ENCODE measurements around the gene SAMD11. TPM values are rescaled to one million over a fixed set of nuclear protein-coding genes. Genes with fewer than 3 reads are reported as not detected.

Gene SAMD11
- total RNA-seq, 1 donor from 2014 or later = 0.53 TPM

DNA sequence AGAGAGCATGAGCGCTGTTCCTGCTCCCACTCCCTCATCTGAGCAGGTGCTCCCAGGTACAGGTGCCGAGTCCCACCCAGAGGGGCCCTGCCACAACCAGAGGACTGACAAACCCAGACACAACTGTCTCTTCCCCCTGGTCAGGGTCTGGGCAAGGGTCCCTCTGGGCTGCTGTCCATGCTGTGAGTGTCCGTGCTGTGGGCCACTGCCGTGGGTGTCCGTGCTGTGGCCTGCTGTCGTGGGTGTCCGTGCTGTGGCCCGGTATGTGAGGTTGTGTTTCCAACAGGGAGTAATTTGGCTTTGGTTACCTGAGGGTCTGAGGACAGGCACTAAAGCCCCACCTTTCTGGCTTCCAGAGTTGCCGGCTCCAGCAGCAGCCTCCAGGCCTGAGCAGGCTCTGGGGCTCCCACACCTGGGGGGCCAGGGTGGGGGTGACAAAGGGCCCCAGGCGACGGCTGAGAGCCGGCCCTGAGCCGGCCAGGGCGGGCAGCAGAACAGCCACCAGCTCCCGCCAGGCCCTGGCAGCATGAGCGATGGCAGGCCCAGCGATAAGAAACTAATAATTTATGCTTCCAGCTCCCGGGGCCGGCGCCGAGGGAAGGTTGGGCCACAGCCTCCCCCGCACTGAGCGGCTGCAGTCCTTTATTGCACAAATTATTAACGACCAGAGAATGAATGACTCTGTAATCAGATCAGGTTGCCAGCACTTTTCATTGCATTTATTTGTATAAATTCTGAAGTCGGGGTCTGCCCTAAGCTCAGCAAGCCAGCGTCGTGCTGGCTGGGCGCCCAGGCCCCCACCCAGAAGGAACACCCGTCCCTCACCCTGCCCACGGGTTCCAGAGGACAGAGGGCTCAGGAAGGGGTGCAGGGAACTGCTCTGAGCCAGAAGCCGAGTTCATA, 7.3 kb upstream of the SAMD11 start:
- FAIRE-seq (no peak), DNase-seq (ENCODE audit: low read depth) (no peak)
- H3K36me3 ChIP-seq (ENCODE audit: control insufficient read depth, insufficient read depth, low read length) = no peaks in the 10 kb centered on the region
- H3K4me3 ChIP-seq (ENCODE audit: low read depth, low read length) = no peak overlapping the region
- peaks cover 67% of the 10 kb centered on the region for H3K27me3 ChIP-seq (ENCODE audit: control insufficient read depth, insufficient read depth, low read length)
- TF ChIP-seq, protein P1, sequence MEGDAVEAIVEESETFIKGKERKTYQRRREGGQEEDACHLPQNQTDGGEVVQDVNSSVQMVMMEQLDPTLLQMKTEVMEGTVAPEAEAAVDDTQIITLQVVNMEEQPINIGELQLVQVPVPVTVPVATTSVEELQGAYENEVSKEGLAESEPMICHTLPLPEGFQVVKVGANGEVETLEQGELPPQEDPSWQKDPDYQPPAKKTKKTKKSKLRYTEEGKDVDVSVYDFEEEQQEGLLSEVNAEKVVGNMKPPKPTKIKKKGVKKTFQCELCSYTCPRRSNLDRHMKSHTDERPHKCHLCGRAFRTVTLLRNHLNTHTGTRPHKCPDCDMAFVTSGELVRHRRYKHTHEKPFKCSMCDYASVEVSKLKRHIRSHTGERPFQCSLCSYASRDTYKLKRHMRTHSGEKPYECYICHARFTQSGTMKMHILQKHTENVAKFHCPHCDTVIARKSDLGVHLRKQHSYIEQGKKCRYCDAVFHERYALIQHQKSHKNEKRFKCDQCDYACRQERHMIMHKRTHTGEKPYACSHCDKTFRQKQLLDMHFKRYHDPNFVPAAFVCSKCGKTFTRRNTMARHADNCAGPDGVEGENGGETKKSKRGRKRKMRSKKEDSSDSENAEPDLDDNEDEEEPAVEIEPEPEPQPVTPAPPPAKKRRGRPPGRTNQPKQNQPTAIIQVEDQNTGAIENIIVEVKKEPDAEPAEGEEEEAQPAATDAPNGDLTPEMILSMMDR (IDR thresholded peaks at IDR 0.05; ENCODE audit: insufficient read depth, low read length, severe bottlenecking) = no peak

DNA sequence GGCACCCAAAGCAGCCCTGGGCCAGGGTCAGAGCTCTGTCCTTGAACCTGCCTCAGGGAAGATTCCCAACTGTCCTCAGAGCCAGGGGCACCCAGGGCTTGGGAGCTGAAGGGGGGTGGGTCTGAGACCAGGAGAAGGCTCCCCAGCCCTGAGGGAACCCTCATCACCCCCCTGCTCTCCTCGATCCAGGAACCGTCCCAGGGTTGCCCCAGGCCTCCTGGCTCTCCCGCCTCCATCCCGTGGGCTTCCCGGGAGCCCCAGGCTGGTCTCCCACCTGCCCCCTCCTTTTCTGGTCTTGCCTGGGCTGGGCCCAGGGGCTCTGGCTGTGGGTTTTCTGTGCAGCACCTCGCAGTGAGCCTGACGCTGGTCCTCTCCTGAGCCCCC, 6.7 kb upstream of the SAMD11 start:
- Histone ChIP-seq H3K4me3 (ENCODE audit: low read depth, low read length) (no peak overlapping the region), H3K36me3 (ENCODE audit: control insufficient read depth, insufficient read depth, low read length) (no peaks in the 10 kb centered on the region), H3K27me3 (ENCODE audit: control insufficient read depth, insufficient read depth, low read length) (peaks cover 68% of the 10 kb centered on the region)
- DNase-seq (ENCODE audit: low read depth) = no peak
- TF ChIP-seq, protein P1 (IDR thresholded peaks at IDR 0.05; ENCODE audit: insufficient read depth, low read length, severe bottlenecking) = no peak
- FAIRE-seq = no peak

DNA sequence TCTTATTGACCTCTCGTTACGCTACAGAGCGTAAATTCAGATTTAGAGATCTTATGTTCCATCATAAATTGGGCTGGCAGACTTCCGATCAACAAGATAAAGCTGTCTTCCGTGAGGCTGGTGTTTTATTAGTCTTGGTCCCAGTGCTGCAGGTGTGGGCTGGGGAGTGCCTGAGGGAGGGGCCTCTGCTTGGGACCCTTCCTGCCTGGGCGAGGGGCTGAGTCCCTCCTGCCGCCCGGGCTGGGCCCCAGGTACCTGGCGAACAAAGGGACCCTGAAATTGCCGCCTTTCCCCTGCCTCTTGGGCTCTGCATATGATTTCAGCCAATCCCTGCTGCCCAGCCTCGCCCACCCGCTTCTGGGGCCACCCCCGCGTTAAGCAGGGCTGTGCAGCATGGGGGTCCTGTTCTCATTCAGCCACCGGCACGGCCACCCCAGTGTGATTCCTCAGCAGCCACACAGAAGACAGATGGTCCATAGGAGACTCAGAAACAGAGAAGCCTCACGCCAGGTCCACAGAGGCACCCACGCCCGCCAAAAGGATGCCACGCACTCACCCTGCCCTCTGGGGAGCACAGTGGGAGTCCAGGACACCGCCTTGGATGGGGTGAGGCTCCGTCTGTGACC, 6.1 kb upstream of the SAMD11 start:
- FAIRE-seq (no peak), DNase-seq (ENCODE audit: low read depth) (no peak)
- H3K36me3 ChIP-seq (ENCODE audit: control insufficient read depth, insufficient read depth, low read length) = no peaks in the 10 kb centered on the region
- TF ChIP-seq, protein P1 (IDR thresholded peaks at IDR 0.05; ENCODE audit: insufficient read depth, low read length, severe bottlenecking) = no peak
- no peak overlapping the region for H3K4me3 ChIP-seq (ENCODE audit: low read depth, low read length)
- peaks cover 69% of the 10 kb centered on the region for H3K27me3 ChIP-seq (ENCODE audit: control insufficient read depth, insufficient read depth, low read length)

DNA sequence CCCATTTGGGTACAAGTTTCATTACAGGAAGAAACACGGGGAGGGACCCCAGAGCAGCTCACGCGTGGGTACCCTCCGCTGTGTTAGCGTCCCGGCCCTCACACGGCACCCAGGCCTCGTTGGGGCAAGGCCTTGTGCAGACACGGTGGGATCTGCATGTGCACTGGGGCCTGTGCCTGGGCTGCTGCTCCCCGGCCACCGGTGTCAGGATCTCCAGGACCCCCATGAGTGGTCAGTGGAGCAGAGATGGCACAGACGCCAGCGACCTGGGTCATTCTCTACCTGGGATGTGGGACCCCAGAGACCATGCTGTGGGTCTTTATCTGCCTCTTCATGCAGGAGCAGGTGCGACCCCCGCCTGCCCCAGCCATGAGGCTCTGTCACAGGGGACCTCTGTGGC, 5.4 kb upstream of the SAMD11 start:
- peaks cover 76% of the 10 kb centered on the region for H3K27me3 ChIP-seq (ENCODE audit: control insufficient read depth, insufficient read depth, low read length)
- no peak overlapping the region for H3K4me3 ChIP-seq (ENCODE audit: low read depth, low read length)
- TF ChIP-seq, protein P1 (IDR thresholded peaks at IDR 0.05; ENCODE audit: insufficient read depth, low read length, severe bottlenecking) = no peak
- H3K36me3 ChIP-seq (ENCODE audit: control insufficient read depth, insufficient read depth, low read length) = no peaks in the 10 kb centered on the region
- DNase-seq (ENCODE audit: low read depth) = no peak
- no peak for FAIRE-seq

DNA sequence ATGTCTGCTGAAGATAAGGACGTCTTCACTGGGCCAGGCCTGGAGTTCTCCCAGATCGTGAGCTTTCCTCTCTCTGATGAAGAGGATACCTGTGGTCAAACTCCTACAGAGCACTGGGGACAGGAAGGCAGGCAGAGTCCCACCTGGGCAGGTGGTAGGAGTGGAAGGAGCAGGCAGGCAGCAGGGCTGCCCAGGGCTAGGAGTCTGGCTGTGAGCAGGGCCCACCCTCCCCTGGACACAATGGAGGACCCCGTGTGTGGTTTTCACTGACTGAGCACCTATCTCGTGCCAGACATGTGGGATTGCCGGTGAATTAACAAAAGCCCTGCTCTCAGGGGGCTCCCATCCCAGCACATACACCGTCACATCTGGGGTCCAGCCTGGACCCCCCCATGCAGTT, 4.9 kb upstream of the SAMD11 start:
- Histone ChIP-seq H3K4me3 (ENCODE audit: low read depth, low read length) (no peak overlapping the region), H3K27me3 (ENCODE audit: control insufficient read depth, insufficient read depth, low read length) (peaks cover 74% of the 10 kb centered on the region), H3K36me3 (ENCODE audit: control insufficient read depth, insufficient read depth, low read length) (no peaks in the 10 kb centered on the region)
- no peak for DNase-seq (ENCODE audit: low read depth)
- no peak for FAIRE-seq
- TF ChIP-seq, protein P1 (IDR thresholded peaks at IDR 0.05; ENCODE audit: insufficient read depth, low read length, severe bottlenecking) = no peak

Data from bronchial epithelial cell (primary cell).